ENCODE measurements around the gene EVPL.
"Not testable (repeated sequence)": the region's sequence is repeated elsewhere in the genome, so short reads cannot be mapped to it uniquely, and the experiment has no call there.

Gene EVPL

DNA sequence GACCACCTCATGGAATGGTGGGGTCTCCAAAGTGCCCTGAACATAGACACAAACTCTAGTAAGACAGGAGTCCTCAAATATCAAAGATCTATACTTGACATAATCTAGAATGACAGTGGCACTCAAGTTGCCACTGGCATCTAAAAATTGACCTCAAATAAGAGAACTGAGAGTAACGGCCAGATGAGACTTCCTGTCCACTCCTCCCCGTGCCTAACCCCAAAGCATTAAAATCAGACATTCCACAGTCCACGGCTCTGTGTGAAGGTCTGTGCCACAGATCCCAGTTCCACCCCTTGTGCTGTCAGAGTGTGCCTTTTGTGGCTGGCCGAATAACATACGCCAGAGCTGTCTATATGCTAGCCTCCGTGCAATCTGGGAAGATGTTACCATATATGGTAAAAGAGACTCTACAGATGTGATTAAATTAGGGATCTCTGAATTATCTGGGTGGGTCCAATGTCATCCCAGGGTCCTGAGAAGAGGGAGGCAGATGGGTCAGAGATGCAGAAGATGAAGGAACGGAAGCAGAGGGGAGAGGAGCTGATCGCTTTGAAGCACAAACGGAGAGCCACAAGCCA lies 21.0 kb upstream of the EVPL start:
- no peak for DNase-seq (ENCODE audit: low read depth in 2 of 2)

DNA sequence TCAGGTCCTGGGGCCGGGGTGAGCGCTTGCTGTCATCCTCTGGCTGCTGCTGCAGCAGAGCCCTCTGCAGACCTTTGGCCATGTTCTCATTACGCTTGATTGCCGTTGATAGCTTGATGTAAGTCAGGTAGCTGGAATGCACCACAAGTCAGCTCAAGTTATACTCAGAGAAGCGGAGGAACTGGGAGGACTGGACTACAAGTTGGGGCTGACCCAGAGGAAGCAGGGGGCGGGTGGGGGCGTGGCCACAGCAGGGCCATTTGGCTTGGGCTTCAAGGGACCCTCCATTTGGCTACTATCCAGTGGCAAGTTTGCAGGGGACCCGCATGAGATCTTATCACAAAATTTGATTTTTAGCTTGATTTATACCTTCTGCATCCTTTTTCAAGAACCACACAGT lies 19.0 kb upstream of the EVPL start:
- DNase-seq (ENCODE audit: low read depth in 2 of 2), result no peak

DNA sequence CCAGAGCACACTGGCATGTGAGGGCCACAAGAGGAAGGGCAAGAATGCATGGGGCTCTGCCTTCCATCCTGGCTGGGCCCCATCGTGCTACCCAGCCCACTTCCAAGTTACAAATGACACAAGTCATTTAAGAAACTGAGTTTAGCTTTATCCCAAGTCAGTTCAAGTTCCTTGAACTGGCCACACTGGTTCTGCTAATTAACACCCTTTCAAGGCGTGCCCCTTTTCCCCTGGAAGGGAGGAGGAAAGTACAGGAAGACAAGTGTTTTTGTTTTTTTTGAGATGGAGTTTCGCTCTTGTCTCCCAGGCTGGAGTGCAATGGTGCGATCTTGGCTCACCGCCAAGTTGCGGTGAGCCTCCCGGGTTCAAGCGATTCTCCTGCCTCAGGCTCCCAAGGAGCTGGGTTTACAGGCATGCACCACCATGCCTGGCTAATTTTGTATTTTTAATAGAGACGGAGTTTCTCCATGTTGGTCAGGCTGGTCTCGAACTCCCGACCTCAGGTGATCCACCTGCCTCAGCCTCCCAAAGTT lies 17.4 kb upstream of the EVPL start:
- DNase-seq (ENCODE audit: low read depth in 2 of 2), result not testable (repeated sequence)

DNA sequence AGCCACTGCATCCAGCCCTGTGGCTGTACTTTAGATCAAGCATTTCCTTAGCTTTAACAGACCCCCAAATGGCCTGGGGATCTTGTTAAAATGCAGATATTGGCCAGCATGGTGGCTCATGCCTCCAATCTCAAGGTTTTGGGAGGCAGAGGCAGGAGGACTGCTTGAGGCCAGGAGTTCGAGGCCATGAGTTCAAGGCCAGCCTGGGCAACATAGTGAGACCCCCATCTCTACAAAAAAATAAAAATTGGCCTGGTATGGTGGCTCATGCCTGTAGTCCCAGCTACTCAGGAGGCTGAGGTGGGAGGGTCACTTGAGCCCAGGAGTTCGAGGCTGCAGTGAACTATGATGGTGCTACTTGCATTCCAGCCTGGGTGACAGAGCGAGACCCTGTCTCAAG lies 15.8 kb upstream of the EVPL start:
- DNase-seq (ENCODE audit: low read depth in 2 of 2), result not testable (repeated sequence)

DNA sequence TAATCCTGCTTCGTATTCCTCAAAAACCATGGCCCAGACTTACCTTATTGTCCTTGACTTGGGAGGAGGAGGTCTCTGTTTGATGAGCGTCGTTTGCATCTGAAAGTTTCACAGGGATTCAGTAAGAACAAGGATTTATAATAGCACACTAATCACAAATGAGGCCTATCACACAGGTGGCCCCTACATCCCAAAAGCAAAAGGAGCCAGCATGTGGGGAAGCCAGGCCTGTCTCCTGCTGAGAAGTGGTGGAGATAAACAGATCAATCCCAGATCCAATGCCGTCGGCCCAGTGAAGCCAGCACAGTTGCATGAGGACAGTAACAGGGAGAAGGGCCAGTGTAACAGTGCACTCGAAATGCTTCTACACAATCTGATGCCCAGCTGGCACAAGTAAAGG lies 13.3 kb upstream of the EVPL start:
- DNase-seq (ENCODE audit: low read depth in 2 of 2), result no peak

DNA sequence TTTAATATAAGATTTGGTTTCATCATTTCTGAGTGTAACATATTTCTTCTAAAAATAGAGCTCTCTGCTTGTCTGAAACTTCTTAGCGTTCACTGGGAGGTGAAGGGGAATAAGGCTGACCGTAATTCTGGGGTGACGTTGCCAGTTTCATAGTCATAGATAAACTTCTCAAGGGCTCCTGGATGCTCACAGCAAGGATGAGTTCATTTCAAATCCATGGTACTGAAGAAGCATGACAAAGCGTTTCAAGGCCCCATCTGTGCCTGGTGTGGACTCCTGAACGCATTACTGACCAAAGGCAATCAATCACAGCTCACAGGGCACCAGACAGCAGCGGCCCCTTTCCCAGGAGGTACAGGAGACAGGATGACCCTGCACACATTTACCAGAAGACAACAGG lies 12.0 kb upstream of the EVPL start:
- DNase-seq (ENCODE audit: low read depth in 2 of 2), result no peak

DNA sequence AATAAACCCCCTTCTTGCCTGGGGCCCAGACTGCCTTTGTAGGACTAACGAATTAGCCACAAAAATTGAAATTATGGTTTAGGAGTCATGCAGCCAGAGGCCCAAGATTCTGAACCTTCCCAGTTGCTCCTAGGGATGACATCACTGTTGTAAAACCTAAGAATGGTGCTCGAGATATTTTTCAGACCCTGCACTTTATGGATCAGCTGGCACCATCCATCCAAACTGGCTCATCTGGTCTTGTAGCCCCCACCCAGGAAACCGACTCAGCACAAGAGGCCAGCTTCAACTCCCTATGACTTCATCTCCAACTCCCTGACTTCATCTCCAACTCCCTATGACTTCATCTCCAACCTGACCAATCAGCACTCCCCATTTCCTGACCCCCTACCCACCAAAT lies 10.9 kb upstream of the EVPL start:
- no peak for DNase-seq (ENCODE audit: low read depth in 2 of 2)

DNA sequence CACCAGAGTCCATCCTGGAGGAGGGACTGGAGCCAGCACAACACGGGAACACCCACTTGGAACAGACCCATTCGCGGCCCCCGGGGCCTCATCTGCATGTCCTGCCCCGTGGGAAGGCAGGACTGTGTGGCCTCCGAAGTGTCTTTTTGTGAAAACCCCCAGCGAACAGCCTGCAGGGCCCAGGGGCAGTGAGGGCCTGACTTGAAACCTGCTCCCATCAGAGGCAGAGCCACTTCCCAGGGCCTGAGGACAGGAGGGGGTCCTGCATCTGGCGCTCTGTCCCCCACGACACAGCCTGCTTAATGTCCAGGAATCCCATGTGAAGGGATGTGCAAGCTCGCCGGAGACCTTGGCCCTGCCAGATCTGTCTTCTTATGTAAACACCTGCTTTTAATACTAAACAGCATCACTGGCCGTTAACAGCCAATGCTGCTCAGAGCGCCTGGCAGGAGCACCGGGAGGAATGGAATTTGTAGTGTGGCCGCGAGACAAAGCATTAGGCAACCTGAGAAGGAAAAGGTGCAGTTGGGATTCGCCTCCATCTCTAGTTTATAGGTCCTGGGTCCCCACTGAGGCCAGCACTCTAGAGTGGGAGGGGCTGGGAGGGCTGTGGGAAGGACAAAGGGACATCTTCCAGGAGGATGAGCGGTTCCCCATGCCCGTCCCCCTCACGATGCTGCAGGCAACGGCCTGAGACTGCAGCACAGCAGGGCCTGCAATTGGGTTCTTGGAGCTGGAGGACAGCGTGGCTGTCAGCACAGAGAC lies 9.6 kb upstream of the EVPL start:
- DNase-seq (ENCODE audit: low read depth in 2 of 2), result no peak

DNA sequence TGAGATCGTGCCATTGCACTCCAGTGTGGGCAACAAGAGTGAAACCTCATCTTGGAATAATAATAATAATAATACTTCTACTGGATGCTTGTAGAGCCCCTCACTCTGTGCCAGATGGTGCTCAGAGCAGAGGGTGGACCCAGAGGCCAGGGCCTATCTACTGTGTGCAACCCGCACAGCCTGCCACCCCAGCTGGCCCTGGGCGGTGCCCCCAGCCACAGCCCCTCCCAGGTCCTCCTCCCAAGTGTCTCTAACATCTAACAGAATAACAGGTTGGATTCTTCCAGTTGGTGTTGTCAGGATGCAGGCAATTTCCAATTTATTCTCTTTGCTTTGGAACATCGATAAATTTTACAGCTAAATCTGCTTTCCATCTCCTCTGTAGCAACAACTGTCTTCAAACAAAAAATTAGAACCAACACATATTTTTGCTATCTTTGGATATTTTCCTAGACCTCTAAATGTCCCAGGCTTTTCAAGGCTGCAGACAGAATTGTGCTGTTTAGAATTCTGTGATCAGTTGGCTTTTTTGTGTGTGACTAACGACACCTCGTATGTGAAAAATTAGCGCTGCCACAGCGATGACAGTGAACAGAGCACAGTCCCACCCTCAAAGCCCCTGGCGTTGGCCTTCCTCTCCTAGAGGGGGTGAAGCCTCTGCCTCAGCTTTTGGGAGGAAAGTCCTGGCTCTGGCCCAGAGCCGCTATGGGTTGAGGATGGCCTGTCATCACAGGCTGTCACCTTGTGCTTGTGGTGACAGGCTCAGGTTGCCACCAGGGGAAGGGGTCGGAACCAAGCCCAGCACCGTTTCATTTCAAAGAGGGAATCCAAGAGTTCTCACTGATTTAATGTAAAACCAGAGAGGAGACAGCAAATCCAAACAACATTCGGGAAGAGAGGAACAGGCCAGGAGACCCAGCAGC lies 7.6 kb upstream of the EVPL start:
- DNase-seq (ENCODE audit: low read depth in 2 of 2), result no peak

DNA sequence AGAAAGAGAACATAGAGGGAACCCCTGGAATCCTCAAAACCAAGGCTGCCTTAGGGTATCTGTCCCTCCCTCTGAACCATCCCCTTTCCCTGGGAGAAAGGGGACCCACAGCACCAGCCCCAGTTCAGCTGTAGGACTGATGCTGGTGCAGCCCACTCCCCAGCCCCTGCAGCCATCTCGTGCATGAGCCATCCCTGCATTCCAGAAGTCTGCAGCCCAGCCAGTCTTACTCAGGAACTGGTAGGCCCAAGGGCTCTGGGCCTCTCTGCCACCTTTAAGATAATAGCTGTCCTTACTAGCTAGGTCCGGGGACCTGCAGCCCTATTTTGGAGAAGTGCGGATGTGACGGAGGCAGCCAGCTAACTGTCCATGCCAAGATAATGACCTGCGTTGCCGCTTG lies 6.0 kb upstream of the EVPL start:
- DNase-seq (ENCODE audit: low read depth in 2 of 2), result no peak

DNA sequence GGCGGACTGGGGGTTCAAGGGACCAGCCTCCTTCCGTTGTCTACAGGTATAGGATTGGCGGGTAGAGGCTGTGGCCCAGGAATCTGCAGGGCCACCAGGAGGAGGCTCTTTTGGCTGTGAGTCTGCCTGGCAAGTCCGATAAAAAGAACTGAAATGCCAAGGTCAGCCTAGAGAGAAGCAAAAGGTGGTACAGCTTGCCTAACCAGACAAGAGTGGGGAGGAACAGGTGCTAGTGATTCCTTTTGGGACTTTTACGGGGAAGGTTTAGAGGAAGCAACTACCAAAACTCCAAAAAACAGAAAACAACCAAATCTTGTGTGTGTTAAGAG lies 5.6 kb upstream of the EVPL start:
- no peak for DNase-seq (ENCODE audit: low read depth in 2 of 2)

DNA sequence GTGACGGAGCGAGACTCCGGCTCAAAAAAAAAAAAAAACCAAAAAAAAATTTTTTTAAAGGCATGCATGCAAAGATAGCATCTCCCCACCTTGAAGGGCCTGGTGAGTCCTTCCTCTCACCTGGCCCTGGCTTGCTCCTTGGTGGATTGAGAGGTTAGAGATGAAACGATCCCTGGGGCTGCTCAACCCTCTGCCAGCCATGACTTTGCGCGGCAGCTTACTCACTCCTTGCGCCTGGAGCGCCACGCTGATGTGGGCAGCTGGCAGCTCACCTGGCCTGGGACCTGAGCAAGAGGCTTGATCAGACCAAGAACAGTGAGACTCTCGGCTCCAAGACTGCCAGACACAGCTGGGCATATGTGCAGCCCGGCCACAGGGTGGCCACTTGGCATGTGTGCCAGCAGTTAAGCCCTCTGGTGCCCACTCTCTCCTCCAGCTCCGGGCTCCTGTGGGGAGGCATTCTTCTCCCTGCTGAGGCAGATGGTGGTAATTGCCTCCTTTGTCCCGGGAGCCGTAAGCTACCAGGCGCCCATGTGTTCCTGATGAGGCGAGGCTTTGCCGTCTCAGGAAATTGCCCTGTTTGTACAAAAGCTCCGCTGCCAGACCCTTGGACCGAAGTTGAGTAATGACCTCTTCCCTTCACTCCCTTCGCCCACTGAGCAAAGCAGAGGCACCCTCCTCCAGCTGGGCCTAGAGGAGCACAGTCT lies 5.1 kb upstream of the EVPL start:
- DNase-seq (ENCODE audit: low read depth in 2 of 2), result no peak

DNA sequence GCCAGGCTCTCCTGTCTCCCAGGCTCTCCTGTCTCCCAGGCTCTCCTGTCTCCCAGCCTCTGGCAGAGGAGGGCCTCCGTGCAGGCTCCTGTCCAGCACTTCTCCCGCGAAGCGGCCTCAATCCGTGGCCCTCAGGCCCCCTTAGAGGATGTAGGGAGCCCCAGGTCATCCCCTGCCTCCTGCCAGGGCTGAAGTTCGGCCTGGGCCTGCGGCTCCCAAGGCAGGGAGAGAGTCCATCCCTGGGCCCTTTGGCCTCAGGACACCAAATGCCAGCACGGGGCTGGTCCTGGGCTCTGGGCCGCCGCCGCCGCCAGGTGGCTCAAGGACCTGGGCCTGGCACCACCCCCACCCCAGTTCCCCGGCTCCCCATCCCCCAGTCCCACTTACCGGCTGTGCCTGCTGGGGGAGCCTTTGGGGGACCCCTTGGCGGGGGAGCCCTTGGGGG lies 370 bp downstream of the EVPL start:
- DNase-seq (ENCODE audit: low read depth in 2 of 2), result no peak

DNA sequence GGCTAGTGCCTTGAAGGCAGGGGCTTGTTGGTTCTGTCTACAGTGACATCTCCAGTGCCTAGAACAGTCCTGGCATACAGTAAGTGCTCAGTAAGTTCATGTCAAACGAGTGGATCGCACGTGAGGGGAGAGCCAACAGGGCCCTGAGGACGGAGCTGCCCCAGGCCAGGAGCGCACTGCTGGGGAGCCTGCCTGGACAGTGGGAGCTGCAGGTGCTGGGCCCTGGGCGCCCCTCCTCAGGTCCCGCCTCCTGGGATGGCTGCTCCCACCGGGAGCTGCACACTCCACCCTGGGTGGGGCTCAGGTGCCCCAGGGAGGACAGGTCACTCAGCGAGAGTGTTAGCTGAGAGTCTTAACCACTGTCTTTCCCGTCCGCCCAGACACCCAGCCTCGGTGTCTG lies 1.8 kb downstream of the EVPL start:
- DNase-seq (ENCODE audit: low read depth in 2 of 2), result no peak

DNA sequence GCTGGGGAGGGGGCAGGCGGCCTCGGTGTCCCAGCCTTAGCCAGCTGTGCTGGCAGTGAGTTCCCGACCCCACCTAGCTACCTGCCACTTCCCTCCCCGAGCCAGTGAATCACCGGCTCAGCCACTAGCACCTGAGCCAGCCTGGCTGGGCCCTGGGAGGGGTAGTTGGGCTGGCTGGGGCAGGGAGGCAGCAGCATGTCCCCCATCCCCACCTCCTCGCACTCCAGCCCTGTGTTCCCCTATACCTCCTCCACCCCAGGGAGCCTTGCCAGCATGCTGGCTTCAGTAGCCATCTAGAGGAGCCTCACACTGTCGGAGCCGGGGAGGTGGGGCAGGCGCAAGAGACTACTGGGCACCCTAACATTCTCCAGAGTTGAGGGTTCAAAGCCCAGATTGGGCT lies 2.8 kb downstream of the EVPL start:
- no peak for DNase-seq (ENCODE audit: low read depth in 2 of 2)

DNA sequence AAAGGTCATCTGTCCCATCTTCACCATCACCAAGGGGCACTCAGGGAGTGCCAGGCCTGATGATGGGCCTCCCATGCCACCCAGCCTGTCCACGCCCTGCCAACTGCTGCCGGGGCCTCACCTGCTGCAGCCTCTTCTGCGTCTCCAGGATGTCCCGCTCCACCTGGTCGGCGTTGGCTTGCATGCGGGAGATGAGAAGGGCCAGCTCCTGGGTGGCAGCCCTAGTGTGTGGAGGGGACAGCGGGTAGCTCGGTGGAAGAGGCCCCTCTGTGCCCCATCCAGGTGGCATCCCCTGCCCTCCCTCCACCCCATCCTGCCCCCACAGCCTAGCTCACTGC lies 3.2 kb downstream of the EVPL start:
- DNase-seq (ENCODE audit: low read depth in 2 of 2), result no peak

DNA sequence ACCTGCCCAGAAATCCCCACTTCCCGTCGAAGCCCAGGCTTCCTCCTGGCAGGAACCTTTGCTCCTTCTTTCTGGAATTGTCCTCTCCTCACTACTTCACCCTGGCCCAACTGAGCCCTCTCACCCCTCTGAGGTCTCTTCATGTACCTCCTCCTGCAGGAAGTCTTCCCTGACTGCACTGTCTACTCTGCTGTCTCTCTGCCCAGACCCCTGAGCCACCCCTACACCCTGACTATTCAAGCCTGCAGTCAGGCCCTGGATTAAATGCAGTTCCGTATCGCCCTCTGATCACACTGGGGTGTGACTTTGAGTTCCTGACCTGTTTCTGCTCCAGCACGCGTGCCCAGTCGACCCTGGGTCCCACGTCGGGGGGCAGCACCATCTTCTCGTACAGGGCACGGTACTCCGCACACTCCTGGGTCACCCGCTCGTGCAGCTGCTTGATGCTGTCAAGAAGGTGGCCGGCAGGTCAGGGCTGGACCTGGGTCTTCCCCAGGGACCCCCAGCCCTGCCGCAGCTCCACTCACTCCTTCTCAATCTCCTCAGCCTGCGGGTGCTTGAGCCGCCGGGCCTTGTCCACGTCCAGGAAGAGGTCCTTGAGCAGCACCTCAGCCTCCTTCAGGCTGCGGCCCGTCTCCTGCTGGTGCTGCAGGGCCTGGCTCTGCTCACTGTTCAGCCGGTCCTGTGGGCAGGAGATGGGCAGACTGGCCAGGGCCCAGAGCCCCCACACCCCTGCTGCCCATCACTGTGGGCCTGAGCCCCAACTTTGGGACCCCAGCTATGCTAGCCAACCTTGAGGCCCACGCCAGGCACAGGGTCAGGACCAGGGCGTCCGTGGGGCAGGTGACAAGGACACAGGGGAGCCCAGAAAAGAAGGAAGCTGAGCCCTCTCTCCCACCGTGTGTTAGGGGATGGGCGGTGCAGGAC lies 3.9 kb downstream of the EVPL start:
- no peak for DNase-seq (ENCODE audit: low read depth in 2 of 2)

DNA sequence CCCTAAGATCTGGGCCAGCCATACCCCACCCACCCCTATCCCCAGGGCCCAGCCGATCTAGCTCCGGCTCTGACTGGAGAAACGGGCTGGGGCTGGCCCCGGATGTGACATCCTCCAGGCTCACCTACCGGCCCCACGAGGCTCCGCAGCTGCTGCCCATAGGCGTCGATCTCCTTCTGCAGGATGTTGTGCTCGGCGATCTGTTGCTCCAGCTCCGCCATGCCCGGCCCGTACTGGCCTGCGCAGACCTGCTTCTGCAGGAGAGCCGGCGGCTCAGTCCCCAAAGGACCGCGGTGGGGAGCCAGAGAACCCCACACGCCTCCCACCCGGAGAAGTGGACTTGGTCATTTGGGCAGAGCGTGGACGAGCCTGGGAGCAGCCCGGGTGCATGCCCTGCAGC lies 4.8 kb downstream of the EVPL start:
- DNase-seq (ENCODE audit: low read depth in 2 of 2), result no peak

DNA sequence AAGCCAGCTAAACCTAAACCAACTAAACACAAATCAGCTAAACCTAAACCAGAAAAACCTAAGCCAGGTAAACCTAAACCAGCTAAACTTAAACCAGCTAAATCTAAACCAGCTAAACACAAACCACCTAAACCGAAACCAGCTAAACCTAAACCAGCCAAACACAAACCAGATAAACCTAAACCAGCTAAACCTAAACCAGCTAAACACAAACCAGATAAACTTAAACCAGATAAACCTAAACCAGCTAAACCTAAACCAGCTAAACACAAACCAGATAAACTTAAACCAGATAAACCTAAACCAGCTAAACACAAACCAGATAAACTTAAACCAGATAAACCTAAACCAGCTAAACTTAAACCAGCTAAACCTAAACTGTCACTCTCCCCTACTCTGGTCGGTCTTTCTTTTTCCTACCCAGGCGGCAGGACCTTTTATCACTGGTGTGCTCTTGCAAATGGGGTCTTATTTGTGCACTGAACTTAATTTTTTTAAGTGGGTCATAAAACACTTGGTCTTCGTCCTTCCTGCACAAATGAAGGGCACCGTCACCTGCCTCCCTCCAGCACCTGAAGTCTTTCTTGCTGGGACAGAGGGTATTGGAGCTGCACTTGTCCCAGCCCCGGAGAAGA lies 7.2 kb downstream of the EVPL start:
- no peak for DNase-seq (ENCODE audit: low read depth in 2 of 2)

DNA sequence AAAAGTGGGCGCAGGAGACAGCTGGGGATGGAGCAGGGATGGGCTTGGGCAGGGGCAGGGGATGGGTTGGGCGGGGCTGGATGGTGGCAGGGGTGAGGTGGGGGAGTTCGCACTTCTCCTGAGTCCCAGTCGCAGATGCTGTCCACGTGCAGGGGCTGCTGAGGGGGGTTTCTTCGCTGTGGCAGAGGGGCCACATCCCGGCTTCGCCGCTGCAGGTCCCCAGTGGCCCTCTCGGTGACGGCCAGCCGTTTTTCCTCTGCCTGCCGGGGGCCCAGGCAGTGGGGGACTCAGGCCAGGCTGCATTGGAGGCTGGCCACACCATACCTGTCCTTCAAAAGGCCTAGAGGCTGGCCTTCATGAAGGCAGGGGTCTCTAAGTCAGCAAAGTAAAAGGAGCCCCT lies 8.3 kb downstream of the EVPL start:
- DNase-seq (ENCODE audit: low read depth in 2 of 2), result no peak

DNA sequence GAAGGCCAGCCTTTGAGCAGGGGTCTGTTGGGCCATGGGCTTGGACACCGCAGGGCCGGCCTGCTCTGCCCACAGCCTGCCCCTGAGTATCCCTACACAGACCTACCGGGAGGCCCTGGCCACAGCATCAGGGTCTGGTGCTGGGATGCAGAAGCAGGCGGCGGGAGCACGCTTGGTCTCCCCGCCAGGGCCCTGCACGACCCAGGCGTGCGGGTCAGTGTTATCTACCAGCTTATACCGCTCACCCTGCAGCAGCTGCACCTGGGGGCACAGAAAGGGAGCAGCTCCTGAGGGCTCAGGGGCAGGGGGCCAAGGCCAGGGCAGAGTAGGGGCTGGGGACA lies 8.8 kb downstream of the EVPL start:
- DNase-seq (ENCODE audit: low read depth in 2 of 2), result no peak
